BLaER1 treated with 17β-estradiol and CSF1 and Interleukin-3, amounts not matched to agents 10 nM and 100 nM (cell line): ENCODE data around the gene DNM2.
A peak's percentile ranks its signal among the peaks of the same experiment; 100 is the strongest.
"Not testable (repeated sequence)": the region's sequence is repeated elsewhere in the genome, so short reads cannot be mapped to it uniquely, and the experiment has no call there.

Source experiments
- H3K27ac ChIP-seq, 11 experiments: shearing (Covaris generic); formaldehyde crosslinking; 2 replicates each; pipeline ENCODE4 v1.8.1; 2022
- H3K27me3 ChIP-seq, 11 experiments: shearing (Covaris generic); formaldehyde crosslinking; 2 replicates each; pipeline ENCODE4 v1.8.1; 2022
- H3K36me3 ChIP-seq, 11 experiments: shearing (Covaris generic); formaldehyde crosslinking; 2 replicates each; pipeline ENCODE4 v1.8.1; 2022
- H3K4me1 ChIP-seq, 10 experiments: shearing (Covaris generic); formaldehyde crosslinking; 2 replicates each; pipeline ENCODE4 v1.8.1; 2022
- H3K4me2 ChIP-seq, 11 experiments: shearing (Covaris generic); formaldehyde crosslinking; 2 replicates each; pipeline ENCODE4 v1.8.1; 2022
- H3K4me3 ChIP-seq, 10 experiments: shearing (Covaris generic); formaldehyde crosslinking; 2 replicates each; pipeline ENCODE4 v1.8.1; 2022
- H3K9ac ChIP-seq, 11 experiments: shearing (Covaris generic); formaldehyde crosslinking; 2 replicates each; pipeline ENCODE4 v1.8.1; 2022
- H3K9me3 ChIP-seq, 11 experiments: shearing (Covaris generic); formaldehyde crosslinking; replicated peaks in 1 of 11; 2 replicates each; pipeline ENCODE4 v1.8.1; 2022
- H4K20me1 ChIP-seq, 11 experiments: shearing (Covaris generic); formaldehyde crosslinking; 2 replicates each; pipeline ENCODE4 v1.8.1; 2022
- Cebpa-rat ChIP-seq, 11 experiments: shearing (Covaris generic); IDR thresholded peaks; 2 replicates each; pipeline ENCODE4 v1.8.1; 2022

Gene DNM2

DNA sequence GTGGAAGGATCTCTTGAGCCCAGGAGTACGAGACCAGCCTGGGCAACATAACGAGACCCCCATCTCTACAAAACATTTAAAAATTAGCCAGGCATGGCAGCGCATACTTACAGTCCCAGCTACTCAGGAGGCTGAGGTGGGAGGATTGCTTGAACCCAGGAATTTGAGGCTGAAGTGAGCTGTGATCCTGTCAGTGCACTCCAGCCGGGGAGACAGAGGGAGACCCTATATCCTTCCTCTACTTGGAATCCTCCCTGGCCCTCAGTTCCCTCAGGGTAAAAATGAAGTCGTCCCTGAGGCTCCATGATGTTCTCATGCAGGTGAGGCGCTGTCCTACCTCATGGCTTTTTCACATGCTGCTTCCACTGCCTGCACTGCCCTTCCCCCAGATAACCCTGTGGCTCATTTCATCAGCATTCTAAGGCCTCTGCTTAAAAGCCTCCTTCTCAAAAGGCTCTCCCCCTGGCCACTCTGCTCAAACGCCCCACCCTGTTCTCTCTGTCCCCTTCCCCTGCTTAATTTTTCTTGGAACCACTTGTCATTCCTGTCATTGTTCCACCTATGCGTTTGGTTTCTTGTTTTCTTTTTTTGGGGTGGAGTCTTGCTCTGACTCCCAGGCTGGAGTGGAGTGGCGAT lies 19.2 kb downstream of the DNM2 start:
- TF ChIP-seq Cebpa-rat (IDR thresholded peaks at IDR 0.05) = no peak
- Histone ChIP-seq H3K27me3 (no peaks in the 10 kb centered on the region), H3K4me2 (peak overlapping the region; percentile 57 to 100 (median 97)), H3K4me1 (peaks cover 82 to 100% (median 97%) of the 10 kb centered on the region in 10 experiments), H3K27ac (peak overlapping the region; percentile 77 to 98 (median 95); a peak in 21 of 22 replicates), H3K4me3 (no peak overlapping the region), H3K36me3 (peaks cover 6 to 87% (median 71%) of the 10 kb centered on the region in 11 experiments; a peak in 21 of 22 replicates), H3K9ac (peak overlapping the region; percentile 14 to 74 (median 65); a peak in 15 of 22 replicates), H3K9me3 (peaks cover 0 to 54% (median 32%) of the 10 kb centered on the region in 11 experiments; a peak in 18 of 22 replicates), H4K20me1 (peaks cover 2 to 65% (median 10%) of the 10 kb centered on the region in 11 experiments; a peak in 19 of 22 replicates)

DNA sequence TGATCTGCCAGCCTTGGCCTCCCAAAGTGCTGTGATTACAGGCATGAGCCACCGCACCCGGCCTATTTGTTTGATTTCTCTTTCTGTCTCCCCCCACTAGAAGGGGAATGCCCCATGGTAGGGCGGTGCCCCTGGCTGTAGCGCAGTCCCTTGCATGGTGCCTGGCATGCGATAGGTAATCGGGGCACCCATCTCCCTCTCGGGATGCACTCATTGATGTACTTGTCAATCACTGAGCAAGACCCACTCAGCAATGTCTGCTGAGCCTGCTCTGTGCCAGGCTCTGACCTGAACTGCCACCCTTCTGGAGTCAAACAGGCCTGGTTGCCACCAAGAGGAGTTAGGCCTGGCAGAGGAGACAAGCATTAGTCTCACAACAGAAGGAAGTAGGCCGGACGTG lies 19.8 kb downstream of the DNM2 start:
- Histone ChIP-seq H3K4me3 (peak overlapping the region in 2 of 10 experiments; percentile 1 to 9; a peak in 2 of 20 replicates), H4K20me1 (peaks cover 9 to 72% (median 16%) of the 10 kb centered on the region in 11 experiments; a peak in 20 of 22 replicates), H3K9ac (peak overlapping the region; percentile 14 to 74 (median 65); a peak in 17 of 22 replicates), H3K36me3 (peaks cover 6 to 94% (median 72%) of the 10 kb centered on the region in 11 experiments; a peak in 21 of 22 replicates), H3K27ac (peak overlapping the region; percentile 77 to 98 (median 95); a peak in 21 of 22 replicates), H3K4me2 (peak overlapping the region; percentile 57 to 100 (median 97)), H3K27me3 (no peaks in the 10 kb centered on the region), H3K4me1 (peaks cover 82 to 100% (median 97%) of the 10 kb centered on the region in 10 experiments), H3K9me3 (peaks cover 0 to 54% (median 32%) of the 10 kb centered on the region in 11 experiments; a peak in 18 of 22 replicates)
- TF ChIP-seq Cebpa-rat (IDR thresholded peaks at IDR 0.05) = no peak

DNA sequence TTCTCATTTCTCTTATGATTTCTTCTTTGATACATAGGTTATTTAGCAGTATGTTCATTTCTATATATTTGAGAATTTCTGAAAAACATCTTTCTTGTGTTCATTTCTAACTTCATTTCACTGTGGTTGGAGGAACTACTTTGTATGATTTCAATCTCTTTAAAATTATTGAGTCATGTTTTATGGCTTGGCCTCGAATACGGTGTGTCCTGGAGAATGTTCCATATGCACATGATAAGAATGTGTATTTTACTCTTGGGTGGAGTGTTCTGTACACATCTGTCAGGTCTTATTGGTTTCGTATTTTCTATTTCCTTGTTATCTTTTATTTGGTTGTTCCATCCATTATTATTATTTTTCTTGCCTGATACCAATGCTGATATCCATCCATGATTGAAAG lies 22.9 kb downstream of the DNM2 start:
- H3K9me3 ChIP-seq = peaks cover 0 to 48% (median 32%) of the 10 kb centered on the region in 11 experiments; a peak in 18 of 22 replicates
- H3K27me3 ChIP-seq = no peaks in the 10 kb centered on the region
- H3K4me2 ChIP-seq = peak overlapping the region in 10 of 11 experiments; percentile 13 to 100 (median 77); a peak in 15 of 22 replicates
- peaks cover 0 to 90% (median 55%) of the 10 kb centered on the region in 11 experiments; a peak in 20 of 22 replicates for H3K36me3 ChIP-seq
- TF ChIP-seq Cebpa-rat (IDR thresholded peaks at IDR 0.05) = no peak
- no peak overlapping the region for H3K4me3 ChIP-seq
- peak overlapping the region in 9 of 11 experiments; percentile 35 to 98 (median 65); a peak in 16 of 22 replicates for H3K27ac ChIP-seq
- H3K4me1 ChIP-seq = peaks cover 78 to 100% (median 96%) of the 10 kb centered on the region in 10 experiments
- H3K9ac ChIP-seq = peak overlapping the region in 1 of 11 experiments; percentile 6; a peak in 3 of 22 replicates
- peaks cover 39 to 86% (median 47%) of the 10 kb centered on the region in 11 experiments for H4K20me1 ChIP-seq

DNA sequence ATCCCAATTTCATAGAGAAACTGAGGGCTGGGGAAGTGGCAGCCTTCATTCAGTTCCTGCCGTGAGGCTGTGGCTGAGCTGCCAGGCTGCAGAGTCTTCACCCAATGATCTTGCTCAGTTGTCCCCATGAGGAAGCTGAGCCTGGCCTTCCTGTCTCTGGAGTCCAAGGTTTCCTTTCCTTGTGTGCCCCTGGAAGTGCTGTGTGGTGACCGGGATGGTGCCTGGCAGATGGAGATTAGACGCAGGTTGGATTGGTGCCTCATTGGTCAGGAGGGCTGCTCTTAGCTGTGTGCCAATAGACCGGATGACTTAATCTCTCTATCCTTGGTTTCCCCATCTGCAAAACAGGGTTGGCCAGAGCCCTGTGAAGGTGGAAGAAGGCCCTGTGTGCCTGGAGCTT lies 24.6 kb downstream of the DNM2 start:
- peaks cover 72 to 100% (median 93%) of the 10 kb centered on the region in 10 experiments for H3K4me1 ChIP-seq
- H3K9ac ChIP-seq = peak overlapping the region in 9 of 11 experiments; percentile 12 to 45 (median 37); a peak in 8 of 22 replicates
- H3K4me2 ChIP-seq = peak overlapping the region; percentile 63 to 100 (median 80)
- TF ChIP-seq Cebpa-rat (IDR thresholded peaks at IDR 0.05) = no peak
- H3K27ac ChIP-seq = peak overlapping the region in 10 of 11 experiments; percentile 38 to 98 (median 62); a peak in 19 of 22 replicates
- no peak overlapping the region for H3K4me3 ChIP-seq
- H3K27me3 ChIP-seq = no peaks in the 10 kb centered on the region
- H3K36me3 ChIP-seq = peaks cover 0 to 83% (median 47%) of the 10 kb centered on the region in 11 experiments; a peak in 18 of 22 replicates
- peaks cover 48 to 87% (median 64%) of the 10 kb centered on the region in 11 experiments for H4K20me1 ChIP-seq
- peaks cover 0 to 34% (median 22%) of the 10 kb centered on the region in 11 experiments; a peak in 16 of 22 replicates for H3K9me3 ChIP-seq

DNA sequence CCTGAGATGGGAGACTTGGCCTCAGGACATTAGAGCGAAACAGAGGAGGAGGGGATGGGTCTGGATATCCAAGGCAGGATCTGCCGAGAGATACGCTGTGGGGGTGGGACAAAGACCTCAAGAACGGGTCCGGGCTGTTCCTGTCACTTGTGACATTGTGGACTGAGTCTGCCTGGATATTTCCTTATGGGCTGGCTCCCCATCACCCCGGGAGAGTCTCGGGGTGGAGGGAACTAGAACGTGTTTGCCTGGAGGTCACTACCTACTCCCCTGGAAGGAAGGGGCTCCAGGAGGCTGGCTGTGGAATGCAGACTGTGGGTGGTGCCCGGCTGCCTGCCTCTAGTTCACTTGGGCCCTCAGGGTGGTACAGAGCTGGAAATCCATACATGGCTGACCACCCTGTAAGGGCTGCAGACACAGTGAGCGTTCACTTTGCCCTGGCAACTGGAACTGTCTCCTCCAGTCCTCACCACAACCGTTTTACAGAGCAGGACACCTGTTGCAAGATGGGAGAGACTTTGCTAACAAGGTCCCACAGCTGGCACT lies 26.4 kb downstream of the DNM2 start:
- no peaks in the 10 kb centered on the region for H3K27me3 ChIP-seq
- peak overlapping the region; percentile 12 to 98 (median 68); a peak in 20 of 22 replicates for H3K27ac ChIP-seq
- TF ChIP-seq Cebpa-rat (IDR thresholded peaks at IDR 0.05) = no peak
- H4K20me1 ChIP-seq = peaks cover 66 to 99% (median 82%) of the 10 kb centered on the region in 11 experiments
- peaks cover 0 to 21% (median 18%) of the 10 kb centered on the region in 11 experiments; a peak in 16 of 22 replicates for H3K9me3 ChIP-seq
- H3K4me3 ChIP-seq = 0 out of 20 replicates have a peak overlapping the region, but pooled peaks of 1 of the 10 experiments have one; percentile 2
- peak overlapping the region; percentile 63 to 100 (median 80) for H3K4me2 ChIP-seq
- H3K4me1 ChIP-seq = peaks cover 72 to 100% (median 93%) of the 10 kb centered on the region in 10 experiments
- H3K36me3 ChIP-seq = peaks cover 0 to 75% (median 43%) of the 10 kb centered on the region in 11 experiments; a peak in 18 of 22 replicates
- H3K9ac ChIP-seq = peak overlapping the region; percentile 32 to 74 (median 62); a peak in 21 of 22 replicates

DNA sequence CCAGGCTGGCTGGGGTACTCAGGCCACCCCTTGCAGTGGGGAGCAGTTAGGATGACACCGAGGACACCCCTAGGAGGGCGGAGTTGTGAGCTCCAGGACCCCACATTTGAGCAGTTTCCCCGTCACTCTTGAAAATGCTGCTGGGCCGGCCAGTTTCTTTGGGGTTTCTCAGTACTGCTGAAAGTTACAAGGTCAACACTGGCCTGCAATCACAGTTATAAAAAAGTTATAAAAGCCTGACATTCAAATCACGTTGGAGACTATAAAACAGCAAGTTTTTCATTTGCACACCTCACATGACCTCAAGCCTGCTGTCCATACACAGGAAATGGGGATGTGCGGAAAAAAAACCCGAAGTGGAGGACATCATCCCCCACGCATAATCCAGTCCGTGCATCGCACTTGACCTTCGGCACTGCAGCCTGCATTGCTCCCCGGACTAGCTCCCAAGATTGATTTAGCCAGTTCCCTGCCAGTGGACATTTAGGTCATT lies 27.0 kb downstream of the DNM2 start:
- Histone ChIP-seq H3K9ac (peak overlapping the region; percentile 32 to 74 (median 62); a peak in 19 of 22 replicates), H3K4me3 (0 out of 20 replicates have a peak overlapping the region, but pooled peaks of 1 of the 10 experiments have one; percentile 2), H3K4me1 (peaks cover 72 to 100% (median 93%) of the 10 kb centered on the region in 10 experiments), H3K9me3 (peaks cover 0 to 15% (median 13%) of the 10 kb centered on the region in 11 experiments; a peak in 16 of 22 replicates), H3K36me3 (peaks cover 0 to 75% (median 43%) of the 10 kb centered on the region in 11 experiments; a peak in 18 of 22 replicates), H3K27ac (peak overlapping the region; percentile 12 to 98 (median 68); a peak in 20 of 22 replicates), H3K27me3 (no peaks in the 10 kb centered on the region), H3K4me2 (peak overlapping the region; percentile 63 to 100 (median 80)), H4K20me1 (peaks cover 71 to 99% (median 87%) of the 10 kb centered on the region in 11 experiments)
- no peak for TF ChIP-seq Cebpa-rat (IDR thresholded peaks at IDR 0.05)

DNA sequence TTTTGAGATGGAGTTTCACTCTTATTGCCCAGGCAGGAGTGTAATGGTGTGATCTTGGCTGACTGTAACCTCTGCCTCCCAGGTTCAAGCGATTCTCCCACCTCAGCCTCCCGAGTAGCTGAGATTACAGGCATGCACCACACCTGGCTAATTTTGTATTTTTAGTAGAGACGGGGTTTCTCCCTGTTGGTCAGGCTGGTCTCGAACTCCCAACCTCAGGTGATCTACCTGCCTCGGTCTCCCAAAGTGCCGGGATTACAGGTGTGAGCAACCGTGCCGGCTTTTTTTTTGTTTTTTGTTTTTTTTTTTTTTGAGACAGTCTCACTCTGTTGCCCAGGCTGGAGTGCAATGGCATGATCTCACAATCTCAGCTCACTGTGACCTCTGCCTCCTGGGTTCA lies 28.6 kb downstream of the DNM2 start:
- Histone ChIP-seq H3K27ac (peak overlapping the region in 6 of 11 experiments; percentile 74 to 90 (median 82); a peak in 6 of 22 replicates), H3K36me3 (peaks cover 0 to 67% (median 34%) of the 10 kb centered on the region in 11 experiments; a peak in 17 of 22 replicates), H3K4me1 (peaks cover 87 to 100% (median 96%) of the 10 kb centered on the region in 10 experiments), H4K20me1 (peaks cover 81 to 100% (median 96%) of the 10 kb centered on the region in 11 experiments), H3K4me2 (peak overlapping the region in 8 of 11 experiments; percentile 84 to 98 (median 90); a peak in 16 of 22 replicates)
- not testable (repeated sequence) for H3K4me3 ChIP-seq, H3K9ac ChIP-seq, H3K27me3 ChIP-seq, H3K9me3 ChIP-seq

DNA sequence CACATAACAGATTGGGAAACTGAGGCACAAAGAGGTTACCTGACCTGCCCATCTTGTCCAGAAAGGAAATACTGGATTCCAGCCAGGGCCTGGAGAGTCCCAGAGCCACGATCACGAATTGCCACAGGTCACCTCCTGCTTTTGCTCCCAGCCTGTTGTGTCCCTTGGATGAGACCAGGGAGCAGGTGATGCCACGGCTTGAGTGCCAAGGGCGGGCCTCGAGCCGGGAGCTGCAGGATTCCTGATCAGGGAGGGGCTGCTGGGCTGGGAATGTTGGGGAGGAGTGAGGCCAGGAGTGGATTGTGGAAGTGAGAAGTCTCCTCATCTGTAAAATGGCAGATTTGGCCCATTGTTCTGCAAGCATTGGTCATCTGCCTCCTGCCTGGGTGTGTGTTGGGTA lies 29.4 kb downstream of the DNM2 start:
- no peak overlapping the region; a peak in 1 of 20 replicates for H3K4me3 ChIP-seq
- H3K27me3 ChIP-seq = no peaks in the 10 kb centered on the region
- H3K27ac ChIP-seq = peak overlapping the region in 10 of 11 experiments; percentile 62 to 90 (median 79); a peak in 19 of 22 replicates
- peaks cover 89 to 100% (median 96%) of the 10 kb centered on the region in 10 experiments for H3K4me1 ChIP-seq
- H3K9ac ChIP-seq = peak overlapping the region in 10 of 11 experiments; percentile 52 to 82 (median 70); a peak in 12 of 22 replicates
- H3K4me2 ChIP-seq = peak overlapping the region; percentile 82 to 98 (median 89)
- no peaks in the 10 kb centered on the region for H3K9me3 ChIP-seq
- H4K20me1 ChIP-seq = peaks cover 74 to 100% (median 96%) of the 10 kb centered on the region in 11 experiments
- H3K36me3 ChIP-seq = peaks cover 0 to 67% (median 27%) of the 10 kb centered on the region in 11 experiments; a peak in 16 of 22 replicates
- no peak for TF ChIP-seq Cebpa-rat (IDR thresholded peaks at IDR 0.05)
